Activated T-cell treated with anti-CD3 and anti-CD28 coated beads, Interleukin-2, amount 50 U/mL, for 48 hours (primary cell): Measurements from ENCODE around the gene HMOX1.

Experiments
- DNase-seq, 2 experiments: peaks; one replicate each; pipeline ENCODE4 v3.0.0-alpha.2; 2020

The HMOX1 gene

GRCh38 chr22:35409783-35410662 is 29.1 kb downstream of the HMOX1 start:
- peak in 1 of 2 experiments; percentile 33 for DNase-seq

DNA sequence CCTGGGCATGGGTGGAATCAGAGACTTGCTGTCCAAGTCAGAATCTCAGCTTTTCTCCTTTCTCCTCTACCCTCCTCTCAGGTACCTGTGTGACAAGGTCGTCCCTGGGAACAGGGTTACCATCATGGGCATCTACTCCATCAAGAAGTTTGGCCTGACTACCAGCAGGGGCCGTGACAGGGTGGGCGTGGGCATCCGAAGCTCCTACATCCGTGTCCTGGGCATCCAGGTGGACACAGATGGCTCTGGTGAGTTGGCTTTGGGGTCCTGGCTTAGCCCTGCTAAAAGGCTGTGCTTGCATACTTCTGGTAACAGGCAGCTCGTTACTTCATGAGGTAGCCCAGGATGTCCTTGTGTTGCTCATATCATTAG is 29.8 kb downstream of the HMOX1 start:
- no peak for DNase-seq

GRCh38 chr22:35411102-35411501 is 30.2 kb downstream of the HMOX1 start:
- no peak for DNase-seq

GRCh38 chr22:35413624-35414023 is 32.7 kb downstream of the HMOX1 start:
- DNase-seq = peak in 1 of 2 experiments; percentile 16

GRCh38 chr22:35417606-35418005 is 36.7 kb downstream of the HMOX1 start:
- no peak for DNase-seq

DNA sequence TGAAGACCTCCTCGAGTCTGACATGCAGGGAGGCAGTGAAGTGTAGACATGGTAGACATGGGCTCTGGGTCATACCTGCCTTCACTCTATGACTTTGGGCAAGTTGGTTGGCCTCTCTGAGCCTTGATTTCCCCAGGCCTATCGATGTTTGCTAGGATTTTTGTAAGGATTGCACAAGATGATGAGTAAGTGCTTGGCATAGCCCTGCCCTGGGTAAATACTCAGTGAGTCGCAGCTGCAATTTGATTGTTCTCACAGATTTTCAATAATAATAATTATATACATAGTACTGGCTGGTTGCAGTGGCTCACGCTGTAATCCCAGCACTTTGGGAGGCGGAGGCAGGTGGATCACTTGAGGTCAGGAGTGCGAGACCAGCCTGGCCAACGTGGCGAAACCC is 37.2 kb downstream of the HMOX1 start:
- no peak for DNase-seq

DNA sequence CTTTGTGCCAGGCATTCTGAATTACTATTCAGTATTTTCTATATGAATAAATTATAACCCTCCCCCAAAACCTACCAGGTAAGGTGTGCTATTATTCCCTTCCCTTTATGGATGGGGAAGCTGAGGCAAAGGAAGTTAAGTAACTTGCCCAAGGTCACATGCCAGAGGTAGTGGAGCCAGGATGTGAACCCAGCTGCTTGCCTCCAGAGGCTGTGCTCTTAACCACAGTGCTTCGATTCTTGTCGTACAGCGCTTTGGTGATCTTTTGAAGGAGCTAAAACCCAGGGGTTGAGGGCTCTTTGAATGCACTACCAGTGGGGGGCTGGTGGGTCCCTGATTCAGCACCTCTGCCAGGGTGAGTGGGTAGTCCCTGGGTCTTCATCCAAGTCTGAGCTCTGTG is 37.8 kb downstream of the HMOX1 start:
- DNase-seq = no peak

- DNase-seq = no peak
These were observed 38.9 kb downstream of the HMOX1 start for GRCh38 chr22:35419756-35420155.

GRCh38 chr22:35421121-35421520 is 40.2 kb downstream of the HMOX1 start:
- DNase-seq = peak in 1 of 2 experiments; percentile 17

- DNase-seq = no peak
These were observed 41.2 kb downstream of the HMOX1 start for GRCh38 chr22:35422145-35422544.

DNA sequence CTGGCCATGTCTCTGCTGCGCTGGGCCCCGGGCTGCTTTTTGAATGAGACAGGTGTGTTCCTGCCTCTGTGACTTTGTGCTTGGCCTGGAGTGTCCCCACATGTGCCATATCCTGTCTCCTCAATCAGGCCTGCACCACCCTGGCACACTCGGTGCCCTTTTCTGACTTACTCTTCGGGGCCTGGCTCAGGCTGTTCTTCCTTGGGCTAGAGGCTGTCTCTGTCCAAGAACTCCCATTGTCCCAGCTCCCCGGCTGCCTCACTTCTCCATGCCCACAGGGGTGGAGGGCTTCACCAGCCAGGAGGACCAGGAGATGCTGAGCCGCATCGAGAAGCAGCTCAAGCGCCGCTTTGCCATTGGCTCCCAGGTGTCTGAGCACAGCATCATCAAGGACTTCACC is 42.0 kb downstream of the HMOX1 start:
- no peak for DNase-seq

DNA sequence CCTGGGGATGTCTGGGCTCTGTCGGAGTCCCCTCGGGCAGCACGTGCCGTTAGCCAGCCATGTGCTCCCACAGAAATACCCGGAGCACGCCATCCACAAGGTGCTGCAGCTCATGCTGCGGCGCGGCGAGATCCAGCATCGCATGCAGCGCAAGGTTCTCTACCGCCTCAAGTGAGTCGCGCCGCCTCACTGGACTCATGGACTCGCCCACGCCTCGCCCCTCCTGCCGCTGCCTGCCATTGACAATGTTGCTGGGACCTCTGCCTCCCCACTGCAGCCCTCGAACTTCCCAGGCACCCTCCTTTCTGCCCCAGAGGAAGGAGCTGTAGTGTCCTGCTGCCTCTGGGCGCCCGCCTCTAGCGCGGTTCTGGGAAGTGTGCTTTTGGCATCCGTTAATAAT is 43.2 kb downstream of the HMOX1 start:
- DNase-seq = no peak

- DNase-seq = no peak
These were observed 43.9 kb downstream of the HMOX1 start for GRCh38 chr22:35424761-35425160.

- no peak for DNase-seq
These were observed 44.6 kb downstream of the HMOX1 start for GRCh38 chr22:35425546-35425945.

- DNase-seq = no peak
These were observed 45.3 kb downstream of the HMOX1 start for GRCh38 chr22:35425971-35426800.

DNA sequence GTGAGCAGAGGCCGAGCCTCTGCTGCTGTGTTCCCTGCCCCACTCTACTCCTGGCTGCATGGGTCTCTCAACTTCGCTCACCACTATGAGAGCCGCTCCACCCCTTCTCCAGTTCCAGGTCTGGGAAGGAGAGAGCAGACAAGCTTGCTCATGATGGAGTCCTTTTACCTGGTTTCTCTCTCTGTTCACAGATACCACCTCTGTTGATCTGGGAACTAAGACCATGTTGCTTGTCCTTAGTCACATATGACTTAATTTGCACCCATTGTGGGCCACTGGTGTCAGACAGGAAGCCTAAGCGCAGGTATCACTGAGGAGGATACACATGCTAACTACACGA is 45.9 kb downstream of the HMOX1 start:
- no peak for DNase-seq

- DNase-seq = peak; percentile 81 to 83
These were observed 50.0 kb downstream of the HMOX1 start for GRCh38 chr22:35430897-35431322.

DNA sequence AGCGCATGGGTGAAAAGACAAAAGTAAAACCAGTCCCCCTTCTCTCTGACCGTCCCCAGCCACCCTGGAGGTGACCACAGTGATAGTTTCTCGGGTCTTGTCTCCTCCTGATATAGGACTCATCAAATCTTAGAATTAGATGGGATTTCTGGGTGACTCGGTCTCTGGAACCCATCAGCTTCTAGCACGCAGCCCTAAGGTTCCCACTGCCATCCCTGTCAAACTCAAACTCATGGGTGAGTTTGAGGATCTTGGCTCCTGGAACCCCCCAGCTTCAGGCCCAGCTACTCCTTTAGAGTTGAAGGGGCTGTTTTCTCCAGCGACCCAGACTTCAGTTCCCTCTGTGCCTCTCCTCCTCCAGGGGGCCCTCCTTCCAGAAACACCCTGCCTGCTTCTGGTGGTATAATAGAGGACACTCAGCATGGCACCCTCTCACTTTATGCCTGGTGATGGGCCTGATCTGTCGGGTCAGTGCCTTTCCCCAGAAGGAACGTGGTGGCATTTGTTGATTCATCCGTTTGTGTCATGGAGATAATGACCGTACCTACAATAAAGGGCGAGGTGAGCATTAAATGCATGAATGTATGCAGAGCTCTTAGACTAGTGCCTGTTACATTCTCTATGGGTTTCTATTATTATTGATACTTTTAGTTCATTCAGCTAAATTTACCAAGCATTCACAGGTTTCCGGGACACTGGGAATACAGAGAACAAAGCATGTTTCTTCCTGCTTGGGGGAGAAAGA is 50.8 kb downstream of the HMOX1 start:
- DNase-seq = no peak

GRCh38 chr22:35432228-35432905 is 51.5 kb downstream of the HMOX1 start:
- DNase-seq = no peak

- DNase-seq = no peak
These were observed 53.3 kb downstream of the HMOX1 start for GRCh38 chr22:35434061-35434710.

DNA sequence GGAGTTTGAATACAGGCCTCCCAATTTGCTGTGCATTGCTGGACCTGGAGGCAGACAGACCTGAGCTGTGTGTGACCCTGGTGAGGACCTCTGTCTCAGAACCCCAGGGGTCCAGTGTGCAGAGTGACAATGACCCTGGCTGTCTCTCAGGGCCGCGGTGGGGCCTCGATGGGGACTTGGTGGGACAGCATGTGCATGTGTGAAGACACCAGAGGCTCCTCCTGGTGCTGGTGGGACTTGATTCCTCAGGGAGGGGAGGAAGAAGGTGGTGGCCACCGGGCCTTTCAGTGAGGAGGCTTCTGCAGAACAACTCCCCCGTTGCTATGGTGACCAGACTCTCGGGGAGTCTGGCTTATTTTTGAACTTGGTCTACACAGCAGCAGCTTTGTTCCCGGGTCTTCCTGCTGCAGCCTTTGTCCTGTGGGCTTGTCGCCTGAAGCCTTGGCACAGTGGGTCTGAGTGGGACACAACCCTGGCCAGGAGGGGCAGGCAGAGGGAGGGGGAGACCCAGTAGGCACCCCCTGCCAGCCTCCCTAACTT is 54.4 kb downstream of the HMOX1 start:
- DNase-seq = no peak

- no peak for DNase-seq
These were observed 55.5 kb downstream of the HMOX1 start for GRCh38 chr22:35436421-35436820.
